Measurements from ENCODE around the gene SLIT3. TPM values are rescaled to one million over a fixed set of nuclear protein-coding genes. Genes with fewer than 3 reads are reported as not detected.

Gene SLIT3
- total and polyA plus RNA-seq, 9 of the 15 experiments (the other 6 are each of a cell fraction or from before 2014, with no cell fraction given) = 0.01 to 0.04 TPM; not detected in 7

GRCh38 chr5:169268019-169268418 is 32.9 kb downstream of the SLIT3 start:
- WGBS (ENCODE audit: insufficient coverage, low coverage, missing lambda C conversion rate) = 4% methylated on average over 7 of the region's 7 CpGs
- Histone ChIP-seq H3K9me3 (replicated peaks; ENCODE audit: control insufficient read depth, insufficient read depth, low read depth, low read length) (no peaks in the 10 kb centered on the region), H3K79me2 (ENCODE audit: control insufficient read depth, insufficient read depth, low read length) (no peaks in the 10 kb centered on the region), H3K27ac (ENCODE audit: extremely low read depth, low read depth, low read length) (no peak overlapping the region), H2AFZ (ENCODE audit: low read depth, low read length) (no peak overlapping the region), H3K36me3 (ENCODE audit: control insufficient read depth, insufficient read depth, low read length) (no peaks in the 10 kb centered on the region), H3K9ac (ENCODE audit: insufficient read depth in 1 of 2, low read depth in 2 of 2, low read length in 2 of 2) (no peak overlapping the region), H3K27me3 (ENCODE audit: control insufficient read depth in 2 of 2, insufficient read depth in 2 of 2, low read length in 2 of 2) (no peaks in the 10 kb centered on the region; a peak in 1 of 5 replicates), H3K4me1 (replicated peaks in 1 of 2; ENCODE audit: control insufficient read depth in 2 of 2, insufficient read depth in 2 of 2, low read length in 2 of 2) (no peaks in the 10 kb centered on the region), H4K20me1 (replicated peaks; ENCODE audit: control insufficient read depth, insufficient read depth, low read length) (no peaks in the 10 kb centered on the region), H3K4me2 (ENCODE audit: insufficient read depth, low read length) (no peak overlapping the region), H3K9me1 (ENCODE audit: control insufficient read depth, insufficient read depth, low read length) (no peaks in the 10 kb centered on the region), H3K4me3 (no peak overlapping the region)
- in situ Hi-C loops (cut with MboI) = no loop called here
- POLR2A ChIA-PET = interaction anchor here (1.0 kb wide), 1 partner anchor 10 kb away, joined by 3 read pairs; no protein-coding TSS in a partner anchor
- DNase-seq (ENCODE audit: extremely low read depth in 1 of 4, low spot score in 3 of 4) = no peak
- no peak for ATAC-seq
- intact Hi-C loops (cut with micrococcal nuclease) = loop anchor here (5.0 kb wide), 1 partner anchor 314 kb away; the partner anchor contains the start of gene SPDL1
- BruUV-seq (replicated peaks) = no TSS peak
- CTCF ChIA-PET (ENCODE audit: low intra/inter-chr PET ratio) = no interaction called here
- FAIRE-seq = no peak
- TF ChIP-seq SMAD4 (CRISPR knock-in tag; conservative IDR thresholded peaks at IDR 0.05) = 0 out of 2 replicates have a peak, but pooled peaks have one; percentile 10
- 0 out of 2 replicates have a peak, but pooled peaks have one; percentile 12 for TF ChIP-seq ZNF589 (CRISPR knock-in tag; IDR thresholded peaks at IDR 0.05; ENCODE audit: low read depth)
- TF ChIP-seq, protein P1, sequence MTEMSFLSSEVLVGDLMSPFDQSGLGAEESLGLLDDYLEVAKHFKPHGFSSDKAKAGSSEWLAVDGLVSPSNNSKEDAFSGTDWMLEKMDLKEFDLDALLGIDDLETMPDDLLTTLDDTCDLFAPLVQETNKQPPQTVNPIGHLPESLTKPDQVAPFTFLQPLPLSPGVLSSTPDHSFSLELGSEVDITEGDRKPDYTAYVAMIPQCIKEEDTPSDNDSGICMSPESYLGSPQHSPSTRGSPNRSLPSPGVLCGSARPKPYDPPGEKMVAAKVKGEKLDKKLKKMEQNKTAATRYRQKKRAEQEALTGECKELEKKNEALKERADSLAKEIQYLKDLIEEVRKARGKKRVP (CRISPR knock-in tag; IDR thresholded peaks at IDR 0.05) = 0 out of 2 replicates have a peak, but pooled peaks have one; percentile 51
- peak; percentile 48; the same call in 1 of the 2 replicates for TF ChIP-seq L3MBTL2 (IDR thresholded peaks at IDR 0.05)
- TF ChIP-seq CEBPG (CRISPR knock-in tag; IDR thresholded peaks at IDR 0.05) = no peak
- TF ChIP-seq CEBPG (tag; conservative IDR thresholded peaks at IDR 0.05 in 1 of 2, IDR thresholded peaks at IDR 0.05 in 1 of 2) = peak in 1 of 2 experiments; percentile 79; a peak in 2 of 4 replicates
- no peak for TF ChIP-seq HLTF (IDR thresholded peaks at IDR 0.05)
- TF ChIP-seq KHSRP (IDR thresholded peaks at IDR 0.05) = no peak
- TF ChIP-seq BRD9 (IDR thresholded peaks at IDR 0.05; ENCODE audit: low read depth, partially characterized antibody) = no peak
- 0 out of 2 replicates have a peak, but pooled peaks have one; percentile 45 for TF ChIP-seq ZNF584 (CRISPR knock-in tag; IDR thresholded peaks at IDR 0.05; ENCODE audit: low read depth)
